Activated CD8-positive, alpha-beta memory T cell treated with anti-CD3 and anti-CD28 coated beads, Interleukin-2, amount 50 U/mL, for 4 hours (primary cell): ENCODE results near the gene PHLDB3.
A peak's percentile ranks its signal among the peaks of the same experiment; 100 is the strongest.
"Not testable (repeated sequence)": the region's sequence is repeated elsewhere in the genome, so short reads cannot be mapped to it uniquely, and the experiment has no call there.

Experiments used
- DNase-seq: peaks from one replicate; pipeline ENCODE4 v3.0.0-alpha.2; 2020

The PHLDB3 gene

DNA sequence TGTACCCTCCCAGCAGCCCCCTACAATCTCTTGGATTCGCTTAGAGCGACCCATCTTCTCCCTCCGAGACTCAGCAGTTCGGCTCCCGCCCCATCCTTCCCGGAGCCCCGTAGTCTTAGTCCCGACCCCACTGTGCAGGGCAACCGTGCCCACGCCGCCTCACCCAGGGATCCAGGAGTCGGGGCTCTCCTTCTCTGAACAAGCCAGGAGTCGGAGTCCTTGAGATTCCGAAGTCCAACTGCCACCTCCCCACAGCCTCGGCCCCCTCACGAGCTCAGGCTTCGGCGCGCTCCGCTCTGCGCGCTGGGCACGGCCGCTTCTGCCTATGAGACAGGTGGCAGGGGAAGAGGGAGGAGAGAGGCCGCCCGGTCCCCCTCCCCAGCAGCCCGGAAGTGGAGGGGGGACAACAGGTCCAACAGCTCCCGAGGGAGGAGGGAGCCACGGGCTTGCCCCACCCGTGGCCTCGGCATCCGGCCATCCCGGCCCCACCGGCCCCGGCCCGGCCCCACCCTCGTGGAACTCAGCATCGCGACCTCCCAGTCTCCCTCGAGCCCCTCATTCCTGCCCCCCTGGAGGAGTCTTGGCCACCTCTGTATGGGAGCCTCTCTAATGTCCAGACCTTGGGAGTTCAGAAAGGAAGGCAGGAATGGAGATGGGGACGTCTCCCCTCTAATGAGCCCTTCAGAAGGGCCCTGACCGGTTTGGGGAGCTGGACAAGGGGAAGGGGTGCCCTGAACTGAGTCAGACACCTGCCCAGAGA, at the start of gene PHLDB3:
PHLDB3 (minus strand) TSS at position 321 of the 760 bp plus-strand sequence. CDS start 628 bp downstream, outside the sequence.
- peak; percentile 56 for DNase-seq

DNA sequence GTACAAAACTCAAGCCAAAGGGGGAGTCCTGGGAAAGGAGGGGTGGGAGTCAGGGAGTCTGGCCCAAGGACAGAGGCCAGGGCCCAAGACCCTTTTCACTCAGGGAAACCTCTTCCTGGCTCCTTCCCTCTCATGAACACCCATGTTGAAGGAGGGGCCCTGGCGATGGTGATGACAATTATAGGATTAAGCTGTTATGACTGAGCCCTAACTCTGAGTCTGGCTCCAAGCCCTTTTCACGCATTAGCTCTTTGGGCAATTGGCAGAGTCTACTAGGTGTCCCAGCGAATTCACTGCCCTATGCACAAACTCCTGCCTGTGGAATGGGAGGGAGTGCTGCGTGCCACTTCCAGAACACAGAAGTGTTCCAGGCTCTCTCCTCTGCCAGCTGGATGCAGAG, 49.1 kb upstream of the PHLDB3 start:
- DNase-seq = no peak

DNA sequence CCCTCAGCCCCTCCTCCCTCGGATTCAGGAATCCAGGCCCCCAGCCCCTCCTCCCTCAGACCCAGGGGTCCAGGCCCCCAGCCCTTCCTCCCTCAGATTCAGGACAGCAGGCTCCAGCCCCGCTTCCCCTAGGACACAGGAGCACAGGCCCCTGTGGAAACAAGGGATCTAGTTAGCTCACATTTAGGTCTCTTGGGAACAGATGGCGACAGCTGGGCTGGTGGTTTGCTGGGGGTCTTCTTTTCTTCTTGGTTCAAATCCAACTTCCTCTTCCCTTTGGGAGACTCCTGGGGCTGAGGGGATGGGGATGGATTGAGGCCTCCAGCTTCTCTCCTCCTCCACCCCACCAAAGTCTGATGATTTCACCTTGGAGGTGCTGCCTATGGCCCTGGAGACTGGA, 48.1 kb upstream of the PHLDB3 start:
- no peak for DNase-seq

GRCh38 chr19:43552198-43552450, 47.6 kb upstream of the PHLDB3 start:
- no peak for DNase-seq

DNA sequence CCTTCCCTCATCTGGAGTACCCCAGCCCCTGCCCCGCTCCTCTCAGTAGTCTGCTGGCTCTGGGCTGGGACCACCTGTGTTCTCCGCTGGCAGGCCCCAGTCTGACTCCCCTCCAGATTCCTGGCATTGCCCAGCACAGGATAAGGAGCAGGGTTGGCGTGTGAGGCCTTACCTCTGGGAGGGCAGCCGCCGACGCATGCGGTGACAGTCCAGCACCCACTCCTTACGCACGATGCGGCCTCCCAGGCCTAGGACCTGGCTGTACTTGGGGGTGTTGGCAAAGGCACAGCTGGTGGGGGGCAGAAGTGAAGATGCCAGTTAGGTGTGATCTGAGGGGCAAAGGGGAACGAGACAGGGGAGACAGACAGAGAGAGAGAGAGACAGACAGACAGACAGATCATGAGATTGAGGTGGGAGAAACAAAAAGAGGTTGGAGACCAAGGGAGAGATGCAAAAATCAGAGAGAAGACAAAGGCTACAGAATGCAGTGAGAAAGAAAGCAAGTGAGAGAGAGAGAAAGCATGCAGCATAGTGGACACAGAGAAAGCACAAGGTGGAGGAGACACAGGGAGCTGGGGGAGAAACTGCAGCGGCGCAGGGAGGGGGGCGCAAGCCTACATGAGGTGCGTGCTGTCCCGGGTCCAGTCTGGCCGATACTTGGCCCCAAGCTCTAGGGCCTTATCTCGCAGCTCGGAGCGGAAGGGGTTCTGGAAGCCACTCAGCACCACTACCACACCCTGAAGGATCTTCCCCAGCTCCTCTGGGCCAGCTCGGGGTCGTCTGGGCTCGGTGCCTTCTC, 47.1 kb upstream of the PHLDB3 start:
- no peak for DNase-seq

DNA sequence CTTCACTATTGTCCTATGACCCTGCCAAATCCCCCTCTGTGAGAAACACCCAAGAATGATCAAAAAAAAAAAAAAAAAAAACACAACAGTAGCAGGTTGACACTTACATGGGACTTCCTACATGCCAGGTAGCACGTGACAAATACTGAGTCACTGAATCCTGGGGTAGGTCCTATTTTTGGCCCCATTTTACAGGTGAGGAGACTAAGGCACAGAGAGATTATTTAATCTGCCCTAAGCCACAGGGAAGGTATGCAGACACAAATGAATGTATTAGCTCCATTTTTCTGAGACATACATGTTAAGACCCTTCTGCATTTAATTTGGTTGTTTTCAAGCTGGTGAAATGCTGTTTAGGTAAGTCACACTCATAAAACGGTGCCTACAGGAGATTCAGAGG, 44.2 kb upstream of the PHLDB3 start:
- no peak for DNase-seq

DNA sequence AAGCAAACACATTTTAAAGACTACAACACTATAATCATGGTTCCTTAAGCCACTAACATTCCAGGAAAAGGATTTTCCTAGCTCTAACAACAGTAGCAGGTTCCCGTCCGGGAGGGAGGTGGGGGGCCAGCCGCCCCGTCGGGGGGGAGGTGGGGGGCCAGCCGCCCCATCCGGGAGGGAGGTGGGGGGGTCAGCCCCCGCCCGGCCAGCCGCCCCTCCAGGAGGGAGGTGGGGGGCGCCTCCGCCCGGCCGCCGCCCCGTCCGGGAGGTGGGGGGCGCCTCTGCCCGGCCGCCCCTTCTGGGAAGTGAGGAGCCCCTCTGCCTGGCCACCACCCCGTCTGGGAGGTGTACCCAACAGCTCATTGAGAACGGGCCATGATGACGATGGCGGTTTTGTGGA, 43.4 kb upstream of the PHLDB3 start:
- DNase-seq = not testable (repeated sequence)

GRCh38 chr19:43546581-43546980, 42.0 kb upstream of the PHLDB3 start:
- DNase-seq = no peak

- no peak for DNase-seq
Observed at GRCh38 chr19:43545981-43546380, 41.4 kb upstream of the PHLDB3 start.

DNA sequence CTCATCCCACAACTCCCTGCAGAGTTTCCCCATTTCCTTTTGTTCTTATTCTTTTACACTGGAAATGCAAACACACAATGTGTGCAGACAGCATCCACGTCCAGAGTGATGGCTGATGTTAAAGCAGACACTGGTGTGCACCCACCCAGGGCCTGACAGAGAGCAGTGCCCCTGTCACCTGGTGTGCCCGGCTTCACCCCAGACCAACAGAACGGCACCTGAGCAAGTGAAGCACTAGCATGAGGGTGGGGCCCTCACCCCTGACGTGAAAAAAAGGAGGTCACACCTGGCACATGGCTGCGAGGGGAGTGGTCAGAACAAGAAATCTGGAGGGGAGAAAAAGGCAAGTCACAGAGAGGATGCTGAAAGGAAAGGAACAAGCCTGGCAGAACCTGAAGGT, 40.7 kb upstream of the PHLDB3 start:
- no peak for DNase-seq

DNA sequence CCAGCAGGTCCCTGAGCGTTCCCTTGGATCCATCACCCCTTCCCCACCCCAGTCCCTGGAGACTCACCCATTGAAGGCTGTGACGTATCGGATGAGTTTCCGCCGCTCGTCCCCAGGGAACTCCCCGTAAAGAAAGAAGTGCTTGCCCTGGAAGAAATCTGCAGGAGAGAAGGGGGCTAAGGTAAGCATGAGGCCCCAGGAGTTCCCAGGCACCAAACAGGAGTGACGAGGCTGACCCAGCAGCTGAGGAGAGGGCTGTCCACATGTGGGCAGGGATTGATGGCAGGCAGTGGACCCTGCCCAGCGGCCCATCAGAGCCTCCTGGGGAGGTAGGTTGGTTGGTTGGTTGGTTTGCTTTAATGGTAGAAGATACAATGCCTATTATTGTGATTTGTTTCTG, 39.5 kb upstream of the PHLDB3 start:
- DNase-seq = no peak

- no peak for DNase-seq
Observed at GRCh38 chr19:43541920-43542650, 37.5 kb upstream of the PHLDB3 start.

DNA sequence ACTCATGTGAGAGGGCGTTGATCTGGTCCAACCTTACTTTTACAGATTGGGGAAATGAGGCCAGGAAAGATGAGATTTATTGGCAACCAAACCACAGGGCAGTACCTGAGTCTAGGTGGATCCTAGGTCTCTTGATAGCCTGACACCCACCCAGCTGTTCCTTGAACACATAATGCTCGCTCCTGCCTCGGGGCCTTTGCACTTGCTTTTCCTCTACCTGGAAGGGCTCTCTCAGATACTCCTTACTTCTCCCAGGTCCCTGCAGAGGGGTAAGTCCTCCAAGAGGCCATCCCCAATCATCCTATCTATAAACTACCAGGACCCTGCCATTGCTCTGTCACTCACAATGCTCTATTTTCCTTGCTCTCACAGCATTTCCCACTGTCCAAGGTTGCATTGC, 35.8 kb upstream of the PHLDB3 start:
- DNase-seq = no peak

DNA sequence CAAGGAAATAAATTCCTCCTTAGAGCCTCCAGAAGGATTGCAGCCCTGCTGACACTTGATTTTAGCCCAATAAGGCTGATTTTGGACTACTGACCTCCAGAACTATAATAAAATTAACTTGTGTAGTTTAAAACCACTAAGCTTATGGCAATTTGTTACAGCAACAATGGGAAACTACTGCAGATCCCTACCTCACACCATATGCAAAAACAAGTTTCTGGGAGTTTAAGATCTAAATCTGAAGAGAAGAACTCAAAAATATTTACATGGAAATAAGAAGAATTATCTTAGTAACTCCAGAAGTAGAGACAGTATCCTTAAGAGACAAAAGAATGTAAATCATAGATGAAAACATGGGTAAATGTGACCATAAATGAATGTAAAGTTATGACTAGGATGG, 34.4 kb upstream of the PHLDB3 start:
- DNase-seq = no peak

DNA sequence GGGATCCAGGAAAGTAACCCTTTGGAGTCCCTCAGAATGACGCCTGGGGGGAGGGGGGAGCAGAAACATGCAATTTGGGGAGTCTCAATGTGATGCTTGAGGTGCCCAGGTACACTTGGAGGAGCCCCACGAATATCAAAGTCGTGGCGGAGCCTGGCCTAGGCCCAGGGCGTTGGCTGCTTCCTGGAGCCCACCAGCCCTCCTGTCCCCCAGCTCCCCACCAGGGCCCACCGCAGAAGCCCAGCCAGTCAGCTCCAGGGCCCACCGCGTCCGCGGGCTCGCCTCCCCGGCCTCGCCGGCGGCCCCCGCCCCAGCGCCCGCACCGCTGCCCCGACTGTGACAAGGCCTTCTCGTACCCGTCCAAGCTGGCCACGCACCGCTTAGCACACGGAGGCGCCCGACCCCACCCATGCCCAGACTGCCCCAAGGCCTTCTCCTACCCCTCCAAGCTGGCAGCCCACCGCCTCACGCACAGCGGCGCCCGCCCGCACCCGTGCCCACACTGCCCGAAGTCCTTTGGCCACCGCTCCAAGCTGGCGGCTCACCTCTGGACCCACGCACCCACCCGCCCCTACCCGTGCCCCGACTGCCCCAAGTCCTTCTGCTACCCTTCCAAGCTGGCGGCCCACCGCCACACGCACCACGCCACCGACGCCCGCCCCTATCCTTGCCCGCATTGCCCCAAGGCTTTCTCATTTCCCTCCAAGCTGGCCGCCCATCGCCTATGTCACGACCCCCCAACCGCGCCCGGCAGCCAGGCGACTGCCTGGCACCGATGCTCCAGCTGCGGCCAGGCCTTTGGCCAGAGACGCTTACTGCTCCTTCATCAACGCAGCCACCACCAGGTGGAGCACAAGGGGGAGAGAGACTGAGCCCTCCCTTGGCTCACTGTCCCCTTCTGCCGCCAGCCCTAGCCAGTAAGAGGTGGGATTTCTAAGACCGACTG, 30.5 kb upstream of the PHLDB3 start:
- DNase-seq = peak; percentile 43

DNA sequence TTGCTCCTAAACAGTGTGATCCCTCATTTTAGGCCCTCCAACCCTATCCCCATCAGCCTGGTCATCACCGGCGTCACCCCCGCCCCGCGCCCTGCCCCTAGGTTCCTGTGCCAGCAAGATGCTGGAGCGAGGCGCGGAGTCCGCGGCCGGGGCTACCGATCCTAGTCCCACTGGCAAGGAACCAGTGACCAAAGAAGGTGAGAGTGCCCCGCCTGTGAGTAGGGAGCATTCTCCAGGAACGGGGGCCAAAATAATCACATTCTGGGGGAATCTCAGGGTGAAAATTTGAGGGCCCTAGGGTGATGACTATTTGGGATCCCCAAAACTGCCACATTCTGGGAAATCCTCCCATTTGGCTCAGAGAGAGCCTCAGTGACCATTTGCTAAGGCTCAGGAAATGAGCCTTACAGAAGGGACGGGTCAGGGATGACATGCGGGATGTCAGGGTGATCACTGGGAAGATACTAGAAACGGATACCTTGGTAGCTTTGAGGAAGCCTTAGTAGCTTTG, 29.8 kb upstream of the PHLDB3 start:
- no peak for DNase-seq

- peak; percentile 93 for DNase-seq
Observed at GRCh38 chr19:43533546-43534304, 29.2 kb upstream of the PHLDB3 start.

GRCh38 chr19:43532962-43533545, 28.5 kb upstream of the PHLDB3 start, which contains the start of gene ZNF575:
Gene ZNF575 (plus strand): TSS chr19:43533188. CDS start chr19:43534423, 1,235 bp downstream.
- DNase-seq = peak; percentile 83

- DNase-seq = no peak
Observed at GRCh38 chr19:43532571-43532961, 28.0 kb upstream of the PHLDB3 start.

DNA sequence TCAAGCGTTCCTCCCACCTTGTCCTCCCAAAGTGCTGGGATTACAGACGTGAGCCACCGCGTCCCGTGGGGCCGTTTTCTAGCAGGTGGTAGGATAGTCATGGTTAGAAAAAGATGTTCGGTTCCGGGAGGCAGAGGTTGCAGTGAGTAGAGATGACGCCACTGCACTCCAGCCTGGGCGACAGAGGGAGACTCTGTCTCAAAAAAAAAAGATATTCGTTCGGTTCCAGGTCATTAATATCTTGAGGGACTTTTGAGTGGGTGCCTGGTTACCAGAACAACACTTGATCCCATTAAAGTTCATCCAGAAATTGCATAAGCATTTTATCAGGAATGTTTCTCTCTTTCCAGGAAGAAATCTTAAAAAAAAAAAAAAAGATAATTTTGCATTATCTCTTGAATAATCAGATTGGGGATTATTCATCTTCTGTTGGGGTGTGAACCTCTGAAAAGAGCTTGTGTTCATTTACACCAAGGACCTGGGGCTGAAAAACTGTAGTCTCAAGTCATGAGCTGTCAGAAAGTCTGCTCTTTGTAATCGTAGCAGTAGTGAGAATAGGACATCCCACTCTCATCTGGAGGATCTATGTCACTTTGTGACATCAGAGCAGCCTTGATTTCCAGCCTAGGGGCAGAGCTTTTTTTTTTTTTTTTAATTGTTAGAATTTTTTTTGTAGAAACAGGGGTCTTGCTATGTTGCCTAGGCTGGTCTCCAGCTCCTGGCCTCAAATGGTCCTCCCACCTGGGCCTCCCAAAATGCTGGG, 23.5 kb upstream of the PHLDB3 start:
- DNase-seq = no peak
